GM12891 (cell line): ENCODE results near the gene PTPN14.
"Not testable (repeated sequence)": the region's sequence is repeated elsewhere in the genome, so short reads cannot be mapped to it uniquely, and the experiment has no call there.

Source experiments
- DNase-seq: peaks from one replicate; pipeline ENCODE4 v3.0.0; 2011; ENCODE audit warnings: low spot score; ENCODE audit not compliant: insufficient read length
- FAIRE-seq: peaks from 2 replicates; lab custom pipeline; 2011; peaks lifted over from hg19 to GRCh38; lab: Jason Lieb, UNC
- PAX5 ChIP-seq: IDR thresholded peaks from 2 replicates; pipeline ENCODE4 v1.6.1; 2011; ENCODE audit warnings: low read length, moderate library complexity, mild to moderate bottlenecking; ENCODE audit not compliant: insufficient read depth, severe bottlenecking
- POLR2A ChIP-seq: IDR thresholded peaks from 2 replicates; pipeline ENCODE4 v1.6.1; 2011; ENCODE audit warnings: low read depth, low read length, control low read depth
- POLR2AphosphoS5 ChIP-seq: IDR thresholded peaks from 2 replicates; pipeline ENCODE4 v1.6.1; 2011; ENCODE audit warnings: low read depth, low read length, control low read depth
- POU2F2 ChIP-seq: IDR thresholded peaks from 2 replicates; pipeline ENCODE4 v1.6.1; 2011; ENCODE audit warnings: low read depth, mild to moderate bottlenecking, control low read depth, low read length, moderate library complexity
- SPI1 ChIP-seq: IDR thresholded peaks from 2 replicates; pipeline ENCODE4 v1.6.1; 2011; ENCODE audit warnings: low read depth, low read length, control low read depth
- TAF1 ChIP-seq: IDR thresholded peaks from 2 replicates; pipeline ENCODE4 v1.6.1; 2011; ENCODE audit warnings: low read depth, low read length, control low read depth

PTPN14 gene

GRCh38 chr1:214485151-214485550 lies 66.3 kb downstream of the PTPN14 start:
- FAIRE-seq (no peak), DNase-seq (no peak)
- no peak for TF ChIP-seq POLR2AphosphoS5
- TF ChIP-seq SPI1, result no peak
- TF ChIP-seq PAX5, result no peak
- TF ChIP-seq POU2F2, result no peak
- no peak for TF ChIP-seq TAF1
- TF ChIP-seq POLR2A, result no peak

GRCh38 chr1:214483180-214483579 lies 68.2 kb downstream of the PTPN14 start:
- not testable (repeated sequence) for FAIRE-seq

GRCh38 chr1:214481983-214482634 lies 69.3 kb downstream of the PTPN14 start:
- not testable (repeated sequence) for FAIRE-seq, DNase-seq

More at GRCh38 chr1:214483180-214483579, 68.2 kb downstream of the PTPN14 start:
- DNase-seq, result not testable (repeated sequence)

- DNase-seq (no peak), FAIRE-seq (no peak)
- TF ChIP-seq SPI1, result no peak
- no peak for TF ChIP-seq POLR2A
- TF ChIP-seq TAF1, result no peak
- TF ChIP-seq POLR2AphosphoS5, result no peak
- no peak for TF ChIP-seq POU2F2
- no peak for TF ChIP-seq PAX5
Measured at GRCh38 chr1:214476986-214477870, 74.2 kb downstream of the PTPN14 start.

- no peak for TF ChIP-seq SPI1
- no peak for TF ChIP-seq POU2F2
- TF ChIP-seq TAF1, result no peak
- TF ChIP-seq POLR2A, result no peak
- no peak for TF ChIP-seq PAX5
- no peak for TF ChIP-seq POLR2AphosphoS5
- DNase-seq, result no peak
- FAIRE-seq, result no peak
Measured at GRCh38 chr1:214476229-214476985, 75.0 kb downstream of the PTPN14 start.

GRCh38 chr1:214475746-214476145 lies 75.7 kb downstream of the PTPN14 start:
- FAIRE-seq (no peak), DNase-seq (no peak)
- TF ChIP-seq POU2F2, result no peak
- TF ChIP-seq PAX5, result no peak
- no peak for TF ChIP-seq SPI1
- TF ChIP-seq POLR2A, result no peak
- TF ChIP-seq POLR2AphosphoS5, result no peak
- no peak for TF ChIP-seq TAF1

- DNase-seq (no peak), FAIRE-seq (no peak)
- TF ChIP-seq POU2F2 (no peak), SPI1 (no peak), PAX5 (no peak), POLR2AphosphoS5 (no peak), TAF1 (no peak), POLR2A (no peak)
Measured at GRCh38 chr1:214475331-214475730, 76.1 kb downstream of the PTPN14 start.

- TF ChIP-seq POLR2AphosphoS5, result no peak
- TF ChIP-seq PAX5, result no peak
- no peak for TF ChIP-seq TAF1
- no peak for TF ChIP-seq SPI1
- DNase-seq (no peak), FAIRE-seq (no peak)
Measured at GRCh38 chr1:214474467-214474866, 76.9 kb downstream of the PTPN14 start.

GRCh38 chr1:214473862-214474261 lies 77.5 kb downstream of the PTPN14 start:
- no peak for DNase-seq
- no peak for FAIRE-seq
- TF ChIP-seq POLR2A (no peak), POLR2AphosphoS5 (no peak), POU2F2 (no peak), PAX5 (no peak), TAF1 (no peak), SPI1 (no peak)
